ENCODE results near the gene ENOX1. TPM values are rescaled to one million over a fixed set of nuclear protein-coding genes. Genes with fewer than 3 reads are reported as not detected.

ENOX1 gene
- total RNA-seq, 3 donors from 2014 or later (not counting 1 experiment from before 2014, with no cell fraction given) = not detected

GRCh38 chr13:43546816-43547215, 240.0 kb downstream of the ENOX1 start:
- Mint-ChIP-seq H3K36me3 (no peaks in the 10 kb centered on the region), H3K4me3 (no peak overlapping the region), H3K27ac (no peak overlapping the region), H3K9me3 (no peaks in the 10 kb centered on the region), H3K27me3 (ENCODE audit: low read depth in 2 of 2) (peaks cover 0 to 7% of the 10 kb centered on the region in 2 donors), H3K4me1 (no peaks in the 10 kb centered on the region)
- H3K27me3 ChIP-seq (ENCODE audit: control insufficient read depth, insufficient read depth, low read length) = no peaks in the 10 kb centered on the region
- no peak overlapping the region for H3K27ac ChIP-seq (ENCODE audit: low read length)
- TF ChIP-seq CTCF (IDR thresholded peaks at IDR 0.05) = no peak
- no peaks in the 10 kb centered on the region for H3K4me1 ChIP-seq (ENCODE audit: control insufficient read depth, insufficient read depth, low read length)
- WGBS (ENCODE audit: insufficient coverage) = 80% methylated on average over 3 of the region's 3 CpGs
- ATAC-seq (no peak), DNase-seq (no peak)
- no peaks in the 10 kb centered on the region for H3K9me3 ChIP-seq (ENCODE audit: control insufficient read depth, insufficient read depth, low read length)
- intact Hi-C loops (cut with micrococcal nuclease) = no loop called here
- no peaks in the 10 kb centered on the region for H3K36me3 ChIP-seq (ENCODE audit: control insufficient read depth, insufficient read depth, low read length)
- no peak overlapping the region for H3K4me3 ChIP-seq (ENCODE audit: low read length)

GRCh38 chr13:43546251-43546650, 240.5 kb downstream of the ENOX1 start:
- DNase-seq (no peak), ATAC-seq (no peak)
- no peaks in the 10 kb centered on the region for H3K4me1 ChIP-seq (ENCODE audit: control insufficient read depth, insufficient read depth, low read length)
- H3K4me3 Mint-ChIP-seq = no peak overlapping the region
- no peaks in the 10 kb centered on the region for H3K9me3 Mint-ChIP-seq
- no peak for TF ChIP-seq CTCF (IDR thresholded peaks at IDR 0.05)
- 39% methylated on average over 3 of the region's 3 CpGs for WGBS (ENCODE audit: insufficient coverage)
- H3K36me3 Mint-ChIP-seq = no peaks in the 10 kb centered on the region
- no peak overlapping the region for H3K27ac Mint-ChIP-seq
- no peaks in the 10 kb centered on the region for H3K4me1 Mint-ChIP-seq
- no peak overlapping the region for H3K4me3 ChIP-seq (ENCODE audit: low read length)
- intact Hi-C loops (cut with micrococcal nuclease) = no loop called here
- H3K27ac ChIP-seq (ENCODE audit: low read length) = no peak overlapping the region
- H3K27me3 ChIP-seq (ENCODE audit: control insufficient read depth, insufficient read depth, low read length) = no peaks in the 10 kb centered on the region
- no peaks in the 10 kb centered on the region for H3K9me3 ChIP-seq (ENCODE audit: control insufficient read depth, insufficient read depth, low read length)
- peaks cover 0 to 7% of the 10 kb centered on the region in 2 donors for H3K27me3 Mint-ChIP-seq (ENCODE audit: low read depth in 2 of 2)
- no peaks in the 10 kb centered on the region for H3K36me3 ChIP-seq (ENCODE audit: control insufficient read depth, insufficient read depth, low read length)

- 100% methylated on average over 3 of the region's 4 CpGs for WGBS (ENCODE audit: insufficient coverage)
- intact Hi-C loops (cut with micrococcal nuclease) = no loop called here
- Mint-ChIP-seq H3K27me3 (ENCODE audit: low read depth in 2 of 2) (peaks cover 0 to 7% of the 10 kb centered on the region in 2 donors), H3K4me1 (no peaks in the 10 kb centered on the region), H3K4me3 (no peak overlapping the region), H3K9me3 (no peaks in the 10 kb centered on the region), H3K36me3 (no peaks in the 10 kb centered on the region), H3K27ac (no peak overlapping the region)
- Histone ChIP-seq H3K27me3 (ENCODE audit: control insufficient read depth, insufficient read depth, low read length) (no peaks in the 10 kb centered on the region), H3K4me1 (ENCODE audit: control insufficient read depth, insufficient read depth, low read length) (no peaks in the 10 kb centered on the region), H3K27ac (ENCODE audit: low read length) (no peak overlapping the region), H3K4me3 (ENCODE audit: low read length) (no peak overlapping the region), H3K9me3 (ENCODE audit: control insufficient read depth, insufficient read depth, low read length) (no peaks in the 10 kb centered on the region), H3K36me3 (ENCODE audit: control insufficient read depth, insufficient read depth, low read length) (no peaks in the 10 kb centered on the region)
- ATAC-seq = no peak
- TF ChIP-seq CTCF (IDR thresholded peaks at IDR 0.05) = no peak
- no peak for DNase-seq
Observed at GRCh38 chr13:43545317-43545874, 241.4 kb downstream of the ENOX1 start.

GRCh38 chr13:43544631-43545030, 242.1 kb downstream of the ENOX1 start:
- WGBS (ENCODE audit: insufficient coverage) = 91% methylated on average over 5 of the region's 5 CpGs
- Mint-ChIP-seq H3K9me3 (no peaks in the 10 kb centered on the region), H3K27ac (no peak overlapping the region), H3K4me1 (no peaks in the 10 kb centered on the region), H3K36me3 (no peaks in the 10 kb centered on the region), H3K4me3 (no peak overlapping the region), H3K27me3 (ENCODE audit: low read depth in 2 of 2) (peaks cover 0 to 7% of the 10 kb centered on the region in 2 donors)
- no peak for TF ChIP-seq CTCF (IDR thresholded peaks at IDR 0.05)
- intact Hi-C loops (cut with micrococcal nuclease) = no loop called here
- no peak for DNase-seq
- no peak for ATAC-seq
- Histone ChIP-seq H3K27ac (ENCODE audit: low read length) (no peak overlapping the region), H3K4me3 (ENCODE audit: low read length) (no peak overlapping the region), H3K9me3 (ENCODE audit: control insufficient read depth, insufficient read depth, low read length) (no peaks in the 10 kb centered on the region), H3K4me1 (ENCODE audit: control insufficient read depth, insufficient read depth, low read length) (no peaks in the 10 kb centered on the region), H3K36me3 (ENCODE audit: control insufficient read depth, insufficient read depth, low read length) (no peaks in the 10 kb centered on the region), H3K27me3 (ENCODE audit: control insufficient read depth, insufficient read depth, low read length) (no peaks in the 10 kb centered on the region)
